HG02973 (cell line): ENCODE measurements around the gene CRELD2.
A peak's percentile ranks its signal among the peaks of the same experiment; 100 is the strongest.

ENCODE experiments used
- ATAC-seq: cut with Tn5 transposase; IDR thresholded peaks from one replicate; pipeline ENCODE4 v1.9.1; 2021; ENCODE audit warnings: moderate library complexity; ENCODE audit not compliant: unreplicated experiment

The CRELD2 gene

GRCh38 chr22:49955581-49956417 is 37.4 kb downstream of the CRELD2 start:
- ATAC-seq = no peak

- ATAC-seq = no peak
Measured at GRCh38 chr22:49956418-49956770, 38.0 kb downstream of the CRELD2 start.

DNA sequence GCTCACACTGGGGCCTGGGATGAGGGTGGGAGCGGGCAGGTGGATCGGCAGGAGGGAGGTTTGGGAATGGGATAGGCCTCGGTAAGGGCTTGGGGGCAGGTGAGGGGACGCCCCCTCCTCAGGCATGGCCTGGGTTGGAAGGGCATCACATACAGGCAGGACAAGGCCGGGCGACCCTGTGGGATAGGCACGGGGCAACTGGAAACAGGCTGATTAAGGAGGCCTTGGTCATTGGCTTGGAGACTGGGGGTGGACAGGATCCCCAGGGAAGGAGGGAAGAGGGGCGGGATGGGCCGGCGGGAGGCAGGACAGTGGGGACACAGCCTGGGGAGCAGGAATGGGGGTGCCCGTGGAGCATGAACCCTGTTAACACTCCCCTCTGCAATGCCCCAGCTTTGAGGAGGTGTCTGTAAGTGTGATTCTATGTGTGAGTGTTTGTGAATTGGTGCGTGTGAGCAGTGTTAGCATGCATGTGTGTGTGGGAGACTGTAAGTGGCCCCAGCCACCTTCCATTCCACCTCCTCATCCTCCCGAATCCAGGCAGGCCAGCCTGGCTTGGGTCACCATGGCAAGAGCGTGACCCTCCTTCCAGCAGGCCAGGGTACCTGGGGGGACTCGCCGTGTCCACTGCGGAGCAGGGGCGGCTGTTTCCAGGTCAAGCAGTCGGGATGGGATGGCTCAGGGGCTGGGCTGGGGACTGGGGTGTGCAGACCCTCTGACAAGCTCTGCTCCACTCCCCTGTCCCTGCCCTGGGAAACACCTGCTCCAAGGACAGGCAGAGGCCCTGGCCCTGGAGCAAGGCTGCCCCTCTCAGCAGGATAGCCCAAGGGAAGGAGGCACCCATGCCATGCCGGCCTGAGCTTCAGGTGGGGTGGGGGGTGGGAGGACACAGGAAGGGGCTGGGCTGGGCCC is 38.7 kb downstream of the CRELD2 start:
- no peak for ATAC-seq

GRCh38 chr22:49957826-49958365 is 39.5 kb downstream of the CRELD2 start:
- no peak for ATAC-seq

DNA sequence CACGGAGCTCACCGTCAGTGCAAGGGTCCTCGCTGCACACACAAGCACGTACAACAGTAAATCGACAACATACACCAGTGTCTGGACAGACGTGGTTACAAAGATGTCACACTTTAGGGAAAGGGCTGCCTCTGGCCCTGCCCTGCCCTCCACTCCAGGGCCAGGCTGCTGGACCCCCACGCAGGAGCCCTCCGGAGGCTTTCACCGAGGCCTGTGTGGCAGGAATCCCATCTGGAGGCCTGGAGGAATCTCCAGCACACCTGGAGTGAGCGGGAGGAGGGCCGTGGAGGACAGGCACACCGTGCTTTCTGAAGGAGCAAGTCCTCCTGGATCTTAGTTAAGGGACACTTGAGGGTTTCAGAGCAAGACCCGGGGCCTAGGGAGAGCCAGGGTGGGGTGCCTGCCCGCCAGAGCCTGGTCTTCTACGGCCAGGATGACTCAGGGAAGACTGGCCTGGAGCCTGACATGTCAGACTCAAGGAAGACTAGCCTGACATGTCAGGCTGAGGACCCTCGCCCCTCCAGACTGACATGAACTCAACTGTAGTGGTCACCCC is 40.0 kb downstream of the CRELD2 start:
- ATAC-seq = no peak

GRCh38 chr22:49958931-49959781 is 40.7 kb downstream of the CRELD2 start:
- ATAC-seq = no peak

DNA sequence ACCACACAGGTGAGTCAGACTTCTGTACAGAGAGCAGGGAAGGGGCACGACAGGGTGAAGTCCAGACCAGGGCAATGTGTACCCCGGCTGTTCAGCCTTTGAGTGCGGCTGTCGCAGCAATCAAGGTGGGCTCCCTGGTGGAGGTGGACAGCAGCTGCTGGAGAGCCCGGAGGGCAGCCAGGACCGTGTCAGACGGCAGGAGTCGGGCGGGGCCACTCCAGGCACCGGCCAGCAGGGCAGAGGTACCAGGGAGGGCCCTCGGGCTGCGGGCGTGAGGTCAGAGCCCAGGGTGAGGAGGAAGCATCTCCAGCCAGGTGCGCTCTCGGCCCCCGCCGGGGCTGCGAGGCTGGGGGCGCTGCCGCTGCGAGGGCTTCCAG is 41.3 kb downstream of the CRELD2 start:
- ATAC-seq = peak; percentile 0

GRCh38 chr22:49960159-49961004 is 41.9 kb downstream of the CRELD2 start, which contains the start of gene PIM3:
Gene PIM3 (plus strand): TSS chr22:49960772. CDS start chr22:49960948, 176 bp downstream.
- peak; percentile 49 for ATAC-seq

GRCh38 chr22:49961005-49961600 is 42.7 kb downstream of the CRELD2 start:
- no peak for ATAC-seq

GRCh38 chr22:49961601-49962011 is 43.2 kb downstream of the CRELD2 start:
- no peak for ATAC-seq

DNA sequence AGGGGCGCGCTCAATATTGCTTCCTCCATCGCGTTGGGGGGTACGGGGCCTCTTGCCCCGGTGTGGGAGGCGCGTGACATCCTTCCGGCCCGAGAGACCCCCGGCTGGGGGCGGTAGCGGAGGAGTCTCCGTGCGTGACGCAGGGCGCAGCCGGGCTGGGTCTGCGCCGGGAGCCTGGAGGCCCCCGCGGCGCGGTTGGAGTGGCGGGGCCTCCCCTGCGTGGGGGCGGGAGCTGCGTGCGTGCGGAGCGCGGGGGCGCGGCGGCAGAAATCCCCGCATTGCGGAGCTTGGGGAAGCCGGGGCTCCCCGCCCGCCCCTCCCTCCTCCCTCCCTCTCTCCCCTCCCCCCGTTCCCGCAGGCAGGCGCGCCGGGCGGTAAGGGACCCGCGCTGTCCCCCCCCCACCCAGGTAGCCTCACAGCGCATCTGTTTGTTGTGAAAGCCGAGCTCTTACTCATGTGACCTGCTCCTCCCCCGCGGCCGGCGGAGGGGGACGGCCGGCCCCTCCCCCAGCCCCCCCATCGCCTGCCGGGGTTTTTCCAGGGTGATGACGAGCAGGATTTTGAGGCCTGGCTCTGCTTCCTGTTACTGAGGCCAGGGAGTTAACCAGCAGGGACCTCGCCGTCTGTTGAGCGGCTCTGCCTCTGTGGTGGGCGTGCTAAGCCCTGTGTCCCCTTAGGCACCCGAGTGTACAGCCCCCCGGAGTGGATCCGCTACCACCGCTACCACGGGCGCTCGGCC is 43.7 kb downstream of the CRELD2 start:
- ATAC-seq = no peak

DNA sequence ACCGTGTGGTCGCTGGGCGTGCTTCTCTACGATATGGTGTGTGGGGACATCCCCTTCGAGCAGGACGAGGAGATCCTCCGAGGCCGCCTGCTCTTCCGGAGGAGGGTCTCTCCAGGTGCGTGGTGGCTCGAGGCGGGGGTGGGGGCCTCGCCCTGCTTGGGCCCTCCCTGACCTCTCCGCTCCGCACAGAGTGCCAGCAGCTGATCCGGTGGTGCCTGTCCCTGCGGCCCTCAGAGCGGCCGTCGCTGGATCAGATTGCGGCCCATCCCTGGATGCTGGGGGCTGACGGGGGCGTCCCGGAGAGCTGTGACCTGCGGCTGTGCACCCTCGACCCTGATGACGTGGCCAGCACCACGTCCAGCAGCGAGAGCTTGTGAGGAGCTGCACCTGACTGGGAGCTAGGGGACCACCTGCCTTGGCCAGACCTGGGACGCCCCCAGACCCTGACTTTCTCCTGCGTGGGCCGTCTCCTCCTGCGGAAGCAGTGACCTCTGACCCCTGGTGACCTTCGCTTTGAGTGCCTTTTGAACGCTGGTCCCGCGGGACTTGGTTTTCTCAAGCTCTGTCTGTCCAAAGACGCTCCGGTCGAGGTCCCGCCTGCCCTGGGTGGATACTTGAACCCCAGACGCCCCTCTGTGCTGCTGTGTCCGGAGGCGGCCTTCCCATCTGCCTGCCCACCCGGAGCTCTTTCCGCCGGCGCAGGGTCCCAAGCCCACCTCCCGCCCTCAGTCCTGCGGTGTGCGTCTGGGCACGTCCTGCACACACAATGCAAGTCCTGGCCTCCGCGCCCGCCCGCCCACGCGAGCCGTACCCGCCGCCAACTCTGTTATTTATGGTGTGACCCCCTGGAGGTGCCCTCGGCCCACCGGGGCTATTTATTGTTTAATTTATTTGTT is 44.6 kb downstream of the CRELD2 start:
- no peak for ATAC-seq

DNA sequence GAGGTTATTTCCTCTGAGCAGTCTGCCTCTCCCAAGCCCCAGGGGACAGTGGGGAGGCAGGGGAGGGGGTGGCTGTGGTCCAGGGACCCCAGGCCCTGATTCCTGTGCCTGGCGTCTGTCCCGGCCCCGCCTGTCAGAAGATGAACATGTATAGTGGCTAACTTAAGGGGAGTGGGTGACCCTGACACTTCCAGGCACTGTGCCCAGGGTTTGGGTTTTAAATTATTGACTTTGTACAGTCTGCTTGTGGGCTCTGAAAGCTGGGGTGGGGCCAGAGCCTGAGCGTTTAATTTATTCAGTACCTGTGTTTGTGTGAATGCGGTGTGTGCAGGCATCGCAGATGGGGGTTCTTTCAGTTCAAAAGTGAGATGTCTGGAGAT is 45.2 kb downstream of the CRELD2 start:
- no peak for ATAC-seq

DNA sequence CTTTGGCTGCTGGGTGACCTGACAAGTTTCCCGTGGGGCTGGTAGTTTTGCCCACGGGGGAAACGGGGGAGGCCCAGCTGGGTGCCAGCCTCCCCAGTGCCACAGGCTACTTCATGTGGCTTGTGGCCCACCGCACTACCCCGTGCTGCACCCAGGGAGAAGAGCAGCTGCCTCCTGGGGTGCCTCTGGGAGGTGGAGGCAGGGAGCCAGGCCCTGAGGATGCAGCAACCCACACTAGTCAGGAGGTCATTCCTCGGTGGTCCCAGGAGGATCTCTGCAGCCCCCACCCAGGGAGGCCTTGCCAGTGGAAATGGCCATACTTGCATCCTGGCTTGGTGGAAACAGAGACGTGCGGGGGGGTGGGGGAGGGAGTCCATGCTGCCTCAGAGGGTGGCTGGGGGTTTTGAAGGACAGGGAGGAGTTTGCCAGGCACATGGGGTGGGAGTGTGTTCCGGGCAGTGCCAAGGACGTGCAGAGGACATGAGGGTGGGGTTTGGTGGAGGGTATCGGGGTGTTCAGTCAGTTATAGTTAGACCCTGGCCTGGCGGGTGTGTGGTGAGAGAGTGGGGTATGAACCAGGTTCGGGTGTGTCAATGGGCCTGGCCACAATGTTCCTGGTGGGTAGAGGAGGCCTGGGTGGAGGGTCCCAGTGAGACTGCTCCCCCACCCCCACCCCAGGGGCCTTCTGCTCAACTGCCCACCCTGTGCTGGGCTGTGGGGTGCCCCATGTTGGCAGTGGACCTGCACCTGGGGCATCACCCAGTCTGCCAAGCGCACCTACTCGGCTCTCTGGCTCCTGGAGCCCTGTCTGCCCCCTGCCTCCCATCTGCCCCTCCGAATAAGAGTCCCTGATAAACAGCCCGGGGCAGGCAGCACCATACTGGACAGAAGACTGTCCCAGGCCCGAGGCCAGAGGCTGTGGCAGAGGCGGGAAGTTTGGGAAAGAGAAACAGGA is 46.0 kb downstream of the CRELD2 start:
- ATAC-seq = no peak

DNA sequence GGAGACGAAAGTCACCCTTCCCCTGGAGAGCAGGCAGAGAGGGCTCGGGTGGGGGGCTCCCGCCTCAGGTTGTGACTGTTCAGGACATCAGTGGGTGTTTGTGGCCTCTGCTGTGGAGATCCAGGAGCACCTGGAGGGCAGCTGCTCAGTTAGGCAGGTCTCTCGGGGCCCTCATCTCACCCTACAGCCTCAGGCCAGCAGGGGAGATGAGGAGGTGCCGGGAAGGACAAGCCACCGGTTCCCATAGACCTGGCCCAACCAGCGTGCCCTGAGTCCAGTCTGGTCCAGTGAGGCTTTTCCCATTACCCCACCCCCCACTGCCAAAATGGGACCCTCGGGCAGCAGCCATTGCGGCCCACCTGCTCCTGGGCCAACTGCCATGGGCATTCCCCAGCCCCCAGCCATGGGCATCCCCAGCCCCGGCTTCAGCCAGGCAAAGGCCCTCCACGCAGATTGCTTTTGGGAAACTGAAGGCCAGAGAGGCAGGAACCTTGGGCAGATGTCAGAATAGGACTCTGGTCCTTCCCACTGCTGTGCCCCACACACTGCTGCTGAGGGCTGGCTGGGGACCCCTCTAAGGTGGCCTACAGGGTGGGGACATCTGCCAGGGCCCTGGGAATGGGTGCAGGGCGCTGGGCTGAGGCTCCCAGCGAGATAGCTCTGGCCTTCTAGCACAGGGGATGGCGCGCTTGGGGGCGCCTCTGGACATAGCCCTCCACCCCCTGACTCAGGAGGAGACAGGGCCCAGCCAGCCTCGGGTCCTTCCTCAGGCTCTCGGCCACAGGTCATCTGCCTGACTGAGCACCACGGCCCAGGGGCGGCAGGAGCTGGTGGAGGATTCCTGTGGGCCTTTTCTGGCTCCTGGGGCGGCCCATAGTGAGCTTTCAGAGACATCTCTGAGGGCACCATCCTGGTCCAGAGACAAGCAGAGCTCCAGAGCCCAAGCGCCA is 46.9 kb downstream of the CRELD2 start:
- no peak for ATAC-seq
